Muscle layer of duodenum (tissue), 2 donors: Measurements from ENCODE around the gene DNAJC15.
"Not testable (repeated sequence)": the region's sequence is repeated elsewhere in the genome, so short reads cannot be mapped to it uniquely, and the experiment has no call there.

Experiments used
- H3K27ac ChIP-seq: one replicate; pipeline ENCODE4 v1.7.0; 2013; ENCODE audit warnings: mild to moderate bottlenecking, low read length
- H3K27me3 ChIP-seq: one replicate; pipeline ENCODE4 v1.7.0; 2013; ENCODE audit warnings: low read depth, mild to moderate bottlenecking, control low read depth, low read length
- H3K36me3 ChIP-seq, 2 donors: one replicate each; pipeline ENCODE4 v1.7.0; 2013; ENCODE audit warnings: low read length in 2 of 2, control low read depth in 1 of 2, mild to moderate bottlenecking in 1 of 2; ENCODE audit not compliant: insufficient read depth in 2 of 2, control insufficient read depth in 1 of 2
- H3K4me1 ChIP-seq, 2 donors: one replicate each; pipeline ENCODE4 v1.7.0; 2013; ENCODE audit warnings: low read length in 2 of 2, mild to moderate bottlenecking in 2 of 2, control low read depth in 1 of 2, moderate library complexity in 1 of 2; ENCODE audit not compliant: insufficient read depth in 2 of 2, control insufficient read depth in 1 of 2
- H3K4me3 ChIP-seq, 2 donors: one replicate each; pipeline ENCODE4 v1.7.0; 2013; ENCODE audit warnings: low read length in 2 of 2, low read depth in 1 of 2, mild to moderate bottlenecking in 1 of 2
- H3K9me3 ChIP-seq, 2 donors: one replicate each; pipeline ENCODE4 v1.7.0; 2013; ENCODE audit warnings: low read length in 2 of 2, control low read depth in 1 of 2, mild to moderate bottlenecking in 1 of 2; ENCODE audit not compliant: control insufficient read depth in 1 of 2
- donor health status: healthy.

DNAJC15 gene

DNA sequence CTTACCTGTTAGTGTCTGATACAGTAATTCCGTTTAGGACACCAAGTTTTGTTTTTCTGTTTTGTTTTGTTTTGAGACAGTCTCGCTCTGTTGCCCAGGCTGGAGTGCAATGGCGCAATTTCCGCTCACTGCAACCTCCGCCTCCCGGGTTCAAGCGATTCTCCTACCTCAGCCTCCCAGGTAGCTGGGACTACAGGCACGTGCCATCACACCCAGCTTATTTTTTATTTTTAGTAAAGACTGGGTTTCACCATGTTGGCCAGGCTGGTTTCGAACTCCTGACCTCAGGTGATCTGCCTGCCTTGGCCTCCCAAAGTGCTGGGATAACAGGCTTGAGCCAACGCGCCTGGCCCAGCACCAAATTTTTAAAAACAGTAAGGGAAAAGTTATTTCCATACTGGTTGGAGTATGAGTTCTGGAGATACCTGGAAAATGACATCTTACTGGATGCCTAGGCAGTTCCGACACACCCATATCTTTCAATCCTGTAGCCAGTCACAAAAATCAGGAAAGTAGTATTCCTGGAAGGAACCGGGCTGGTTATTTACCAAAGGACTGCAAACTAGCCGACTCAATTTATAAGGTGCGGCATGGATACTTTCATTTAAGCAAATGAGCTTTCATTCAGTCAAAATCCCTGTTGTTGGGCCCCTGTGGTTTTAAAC, 32.0 kb upstream of the DNAJC15 start:
- H3K27me3 ChIP-seq, H3K4me1 ChIP-seq, H3K9me3 ChIP-seq, H3K36me3 ChIP-seq: not testable (repeated sequence)
- H3K27ac ChIP-seq = peak overlapping the region; percentile 90
- peak overlapping the region; percentile 80 to 83 for H3K4me3 ChIP-seq

DNA sequence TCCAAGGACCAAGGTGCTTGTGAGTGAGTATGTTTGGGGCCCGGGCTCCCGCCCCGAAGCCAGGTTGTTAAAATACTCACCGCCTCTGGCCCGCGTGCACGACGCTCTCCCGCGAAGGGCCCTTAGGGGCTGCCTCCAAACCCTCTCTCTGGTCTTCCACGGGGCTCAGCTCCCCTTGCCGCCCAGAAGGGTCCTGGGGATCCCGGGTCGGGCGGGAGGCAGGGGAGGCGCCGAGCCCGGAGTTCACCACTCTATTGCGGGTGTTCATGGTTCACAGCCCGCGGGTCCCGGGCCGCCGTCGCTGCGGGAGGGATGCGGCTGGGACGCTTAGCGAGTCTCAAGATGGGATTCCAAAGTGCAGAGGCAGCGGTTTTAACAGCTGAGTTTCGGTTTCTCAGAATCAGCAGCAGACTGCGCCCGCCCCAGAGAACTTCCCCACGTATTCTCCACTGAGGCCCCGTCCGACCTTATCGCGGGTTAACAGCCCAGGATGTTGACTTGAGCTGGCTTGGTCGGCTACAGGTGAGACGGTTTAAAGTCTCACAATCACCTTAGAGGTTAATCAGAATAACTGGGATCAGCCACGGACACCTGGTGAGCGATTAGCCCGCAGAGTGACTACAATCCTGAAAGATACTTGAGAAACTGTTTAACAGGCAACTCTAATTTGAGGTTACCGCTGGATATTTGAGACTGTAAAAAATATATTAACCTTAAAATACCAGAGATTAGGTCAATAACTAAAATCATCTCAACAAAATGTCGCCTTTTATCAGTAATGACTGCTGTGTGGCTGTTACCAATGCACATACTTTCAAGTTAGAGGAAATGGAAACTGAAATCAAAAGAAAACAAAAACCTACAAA, 31.3 kb upstream of the DNAJC15 start, which contains the start of gene EPSTI1:
TSS of gene EPSTI1 (minus strand) at position 344 of the 866 bp plus-strand sequence. CDS start at position 268, 76 bp downstream.
- Histone ChIP-seq H3K4me3 (peak within 1 kb of the TSS; percentile 80 to 83), H3K9me3 (no peaks in the 10 kb centered on the region), H3K4me1 (peaks cover 3 to 8% of the 10 kb centered on the region in 2 donors), H3K36me3 (no peaks in the 10 kb centered on the region), H3K27me3 (no peaks in the 10 kb centered on the region), H3K27ac (peak within 1 kb of the TSS; percentile 90)

DNA sequence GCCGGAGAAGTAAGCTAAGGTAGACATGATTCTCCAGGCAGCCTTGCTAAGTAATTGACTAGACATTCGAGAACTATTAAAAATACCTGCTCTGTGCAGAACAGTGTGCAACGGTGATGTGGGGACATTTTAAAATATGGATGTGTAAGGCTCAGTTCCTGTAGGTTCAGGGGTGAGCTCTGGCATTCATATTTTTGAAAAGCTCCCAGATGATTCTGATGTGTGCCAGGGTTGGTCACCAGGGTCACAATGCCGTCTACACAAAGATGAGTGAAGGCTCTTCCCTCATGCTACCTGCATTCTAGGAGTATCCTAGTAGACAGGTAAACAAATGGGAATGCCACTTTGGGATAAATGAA, 30.6 kb upstream of the DNAJC15 start:
- Histone ChIP-seq H3K36me3 (no peaks in the 10 kb centered on the region), H3K27me3 (no peaks in the 10 kb centered on the region), H3K4me3 (peak overlapping the region; percentile 80 to 83), H3K9me3 (no peaks in the 10 kb centered on the region), H3K27ac (peak overlapping the region; percentile 90), H3K4me1 (peaks cover 3 to 8% of the 10 kb centered on the region in 2 donors)

DNA sequence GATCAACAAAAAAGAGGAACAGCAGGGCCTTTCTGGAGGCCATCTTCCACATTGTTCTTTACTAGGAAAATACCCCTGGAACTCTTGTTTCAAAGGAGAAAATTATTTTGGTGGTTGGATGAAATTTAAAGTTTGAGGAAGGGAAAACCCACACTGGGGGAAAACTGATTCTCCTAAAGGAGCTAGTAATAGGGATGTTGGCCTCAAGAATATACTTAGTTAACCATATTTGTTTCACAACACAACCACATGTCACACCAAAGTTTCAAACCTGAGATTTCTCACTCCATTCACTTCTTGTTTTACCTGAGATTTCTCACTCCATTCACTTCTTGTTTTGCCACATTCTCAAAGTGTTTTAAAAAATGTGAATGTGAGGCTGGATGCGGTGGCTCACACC, 28.5 kb upstream of the DNAJC15 start:
- Histone ChIP-seq H3K27me3 (no peaks in the 10 kb centered on the region), H3K4me3 (no peak overlapping the region), H3K27ac (no peak overlapping the region), H3K36me3 (no peaks in the 10 kb centered on the region), H3K9me3 (no peaks in the 10 kb centered on the region), H3K4me1 (peaks cover 3 to 7% of the 10 kb centered on the region in 2 donors)

DNA sequence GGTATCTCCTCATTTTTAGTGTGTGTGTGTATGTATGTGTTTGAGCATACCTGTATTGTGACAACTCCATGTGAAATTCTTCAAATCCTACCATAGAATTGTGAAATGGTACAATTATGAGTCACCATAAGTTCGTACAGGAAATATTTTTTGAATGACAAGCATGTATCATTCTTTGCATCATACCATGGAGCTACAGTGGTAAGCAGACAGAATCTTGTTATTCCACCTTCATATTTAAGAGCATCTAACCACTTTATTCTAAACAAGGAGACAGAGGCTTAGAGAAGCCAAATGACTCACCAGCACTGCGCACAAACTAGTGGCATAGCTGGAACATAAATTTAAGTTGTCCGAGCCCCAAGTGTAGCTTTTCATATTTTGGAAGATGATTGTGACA, 26.8 kb upstream of the DNAJC15 start:
- H3K27me3 ChIP-seq = no peaks in the 10 kb centered on the region
- H3K4me1 ChIP-seq = peaks cover 0 to under 1% of the 10 kb centered on the region in 2 donors
- H3K27ac ChIP-seq = no peak overlapping the region
- H3K36me3 ChIP-seq = no peaks in the 10 kb centered on the region
- H3K4me3 ChIP-seq = no peak overlapping the region
- no peaks in the 10 kb centered on the region for H3K9me3 ChIP-seq

DNA sequence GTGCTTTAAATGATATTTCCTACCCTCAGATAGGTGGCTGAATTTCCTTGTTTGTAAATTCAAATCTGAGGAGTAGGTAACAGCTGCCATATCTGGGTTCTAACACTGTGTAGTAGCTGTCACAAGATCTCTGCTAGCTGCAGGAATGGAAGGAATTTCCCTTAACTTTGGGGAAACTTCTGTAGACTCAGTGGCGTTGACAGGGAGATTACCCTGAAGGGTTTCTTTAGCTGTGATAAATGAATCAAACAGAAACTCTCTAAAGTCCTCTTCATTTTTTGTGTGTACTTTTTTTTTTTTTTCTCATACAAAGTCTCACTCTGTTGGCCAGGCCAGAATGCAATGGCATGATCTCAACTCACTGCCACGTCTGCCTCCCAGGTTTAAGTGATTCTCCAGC, 26.0 kb upstream of the DNAJC15 start:
- H3K4me3 ChIP-seq = no peak overlapping the region
- H3K36me3 ChIP-seq = no peaks in the 10 kb centered on the region
- H3K27me3 ChIP-seq = no peaks in the 10 kb centered on the region
- no peaks in the 10 kb centered on the region for H3K4me1 ChIP-seq
- H3K27ac ChIP-seq = no peak overlapping the region
- H3K9me3 ChIP-seq = no peaks in the 10 kb centered on the region

DNA sequence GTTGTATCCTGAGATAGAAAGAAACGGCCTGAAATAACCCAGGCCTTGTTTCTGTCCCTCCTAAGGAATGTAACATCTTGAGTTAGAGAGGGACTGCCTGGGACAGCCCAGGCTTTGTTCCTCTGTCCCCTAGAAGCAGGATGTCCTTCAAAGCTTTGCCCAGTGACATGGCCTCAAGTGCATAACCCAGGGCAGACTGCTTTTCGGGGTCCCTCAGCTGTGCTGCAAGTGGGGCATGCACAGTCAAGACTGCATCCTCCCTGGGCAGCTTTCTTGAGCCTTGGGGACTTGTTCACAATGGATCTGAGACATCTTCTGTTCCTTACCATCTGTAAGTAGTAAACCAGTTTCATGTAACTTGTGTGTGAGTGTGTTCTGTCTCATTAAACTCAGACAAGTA, 23.9 kb upstream of the DNAJC15 start:
- no peak overlapping the region for H3K27ac ChIP-seq
- no peaks in the 10 kb centered on the region for H3K36me3 ChIP-seq
- H3K9me3 ChIP-seq = no peaks in the 10 kb centered on the region
- no peak overlapping the region for H3K4me3 ChIP-seq
- no peaks in the 10 kb centered on the region for H3K27me3 ChIP-seq
- H3K4me1 ChIP-seq = no peaks in the 10 kb centered on the region

DNA sequence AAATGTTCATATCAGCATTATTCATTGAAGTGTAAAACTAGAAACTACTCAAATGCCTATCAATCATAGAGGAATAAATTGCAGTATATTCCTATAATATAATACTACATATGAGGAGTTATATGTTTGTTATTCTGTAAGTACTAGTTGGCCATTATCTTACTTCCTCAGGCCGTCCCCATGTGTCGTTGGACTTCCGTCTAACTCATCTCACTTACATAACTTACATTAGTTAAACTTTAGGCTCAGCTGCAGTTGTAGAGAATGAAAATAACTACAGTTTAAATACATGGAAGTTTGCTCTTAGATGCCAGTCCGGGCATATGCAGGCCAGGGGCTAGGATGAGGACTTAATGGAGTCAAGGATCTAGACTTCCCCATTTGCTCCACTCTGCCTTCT, 22.7 kb upstream of the DNAJC15 start:
- Histone ChIP-seq H3K4me3 (no peak overlapping the region), H3K27ac (no peak overlapping the region), H3K36me3 (no peaks in the 10 kb centered on the region), H3K9me3 (no peaks in the 10 kb centered on the region), H3K4me1 (no peaks in the 10 kb centered on the region), H3K27me3 (no peaks in the 10 kb centered on the region)

DNA sequence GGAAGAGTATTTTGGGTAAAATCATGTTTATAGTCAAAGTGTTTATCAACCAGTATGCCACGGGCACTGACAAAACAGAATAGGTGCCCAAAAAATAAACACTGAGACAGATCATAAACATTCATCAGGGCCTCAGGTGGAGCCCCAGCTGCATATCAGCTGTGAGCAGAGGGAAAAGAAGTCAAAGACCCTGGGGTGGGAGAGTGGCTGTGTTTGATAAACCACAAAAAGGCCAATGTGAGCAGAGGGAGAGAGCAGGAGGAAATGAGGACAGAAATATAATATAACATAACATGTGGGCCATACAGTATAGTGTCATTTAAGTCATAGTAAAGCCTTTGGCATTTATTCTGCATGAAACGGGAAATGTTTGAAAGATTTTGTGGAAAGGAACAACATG, 21.4 kb upstream of the DNAJC15 start:
- Histone ChIP-seq H3K27ac (no peak overlapping the region), H3K27me3 (no peaks in the 10 kb centered on the region), H3K9me3 (no peaks in the 10 kb centered on the region), H3K4me1 (no peaks in the 10 kb centered on the region), H3K4me3 (no peak overlapping the region), H3K36me3 (no peaks in the 10 kb centered on the region)

DNA sequence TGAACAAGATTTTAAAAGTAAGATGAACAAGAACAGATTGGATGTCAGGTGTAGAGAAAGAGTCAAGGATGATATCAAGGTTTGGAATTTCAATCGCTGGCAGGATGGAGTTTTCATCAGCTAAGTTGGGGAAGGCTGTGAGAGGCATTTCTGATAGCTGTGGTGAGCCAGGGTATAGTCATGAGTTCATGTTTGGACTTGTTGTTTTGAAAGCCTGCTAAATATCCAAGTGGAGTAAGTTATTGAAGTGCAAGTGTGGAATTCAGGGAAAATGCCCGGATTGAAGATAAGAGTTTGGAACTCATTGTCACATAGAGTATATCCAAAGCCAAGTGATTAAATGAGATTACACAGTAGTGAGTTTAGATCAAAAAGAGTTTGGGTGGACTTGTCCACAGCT, 20.4 kb upstream of the DNAJC15 start:
- Histone ChIP-seq H3K36me3 (no peaks in the 10 kb centered on the region), H3K4me3 (no peak overlapping the region)

DNA sequence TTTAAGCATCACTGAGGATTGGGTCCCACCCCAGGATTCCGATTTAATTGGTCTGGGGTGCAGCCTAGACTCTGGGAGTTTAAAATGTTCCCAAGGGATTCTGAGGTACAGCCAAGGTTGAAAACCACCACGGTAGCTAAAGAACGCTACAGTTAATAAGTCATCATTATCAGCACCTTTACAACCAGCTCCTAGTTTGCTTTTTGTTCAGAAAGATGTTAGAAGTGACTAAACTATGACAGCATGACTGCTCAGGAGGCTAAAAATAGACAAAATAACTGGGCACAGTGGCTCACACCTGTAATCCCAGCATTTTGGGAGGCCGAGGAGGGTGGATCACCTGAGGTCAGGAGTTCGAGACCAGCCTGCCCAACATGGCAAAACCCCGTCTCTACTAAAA, 19.7 kb upstream of the DNAJC15 start:
- Histone ChIP-seq H3K4me3 (no peak overlapping the region), H3K4me1 (no peaks in the 10 kb centered on the region), H3K27ac (no peak overlapping the region), H3K27me3 (no peaks in the 10 kb centered on the region), H3K9me3 (no peaks in the 10 kb centered on the region), H3K36me3 (no peaks in the 10 kb centered on the region)

More for the DNA sequence above, 20.4 kb upstream of the DNAJC15 start:
- Histone ChIP-seq H3K4me1 (no peaks in the 10 kb centered on the region), H3K27me3 (no peaks in the 10 kb centered on the region), H3K9me3 (no peaks in the 10 kb centered on the region), H3K27ac (no peak overlapping the region)
